Cortex of kidney (tissue), 1 donor: Measurements from ENCODE around the gene CALHM2.
"Not testable (repeated sequence)": the region's sequence is repeated elsewhere in the genome, so short reads cannot be mapped to it uniquely, and the experiment has no call there.

ENCODE experiments used
- DNase-seq: peaks from one replicate; lab custom pipeline; 2025; lab: John Stamatoyannopoulos, UW

The CALHM2 gene, protein sequence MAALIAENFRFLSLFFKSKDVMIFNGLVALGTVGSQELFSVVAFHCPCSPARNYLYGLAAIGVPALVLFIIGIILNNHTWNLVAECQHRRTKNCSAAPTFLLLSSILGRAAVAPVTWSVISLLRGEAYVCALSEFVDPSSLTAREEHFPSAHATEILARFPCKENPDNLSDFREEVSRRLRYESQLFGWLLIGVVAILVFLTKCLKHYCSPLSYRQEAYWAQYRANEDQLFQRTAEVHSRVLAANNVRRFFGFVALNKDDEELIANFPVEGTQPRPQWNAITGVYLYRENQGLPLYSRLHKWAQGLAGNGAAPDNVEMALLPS

DNA sequence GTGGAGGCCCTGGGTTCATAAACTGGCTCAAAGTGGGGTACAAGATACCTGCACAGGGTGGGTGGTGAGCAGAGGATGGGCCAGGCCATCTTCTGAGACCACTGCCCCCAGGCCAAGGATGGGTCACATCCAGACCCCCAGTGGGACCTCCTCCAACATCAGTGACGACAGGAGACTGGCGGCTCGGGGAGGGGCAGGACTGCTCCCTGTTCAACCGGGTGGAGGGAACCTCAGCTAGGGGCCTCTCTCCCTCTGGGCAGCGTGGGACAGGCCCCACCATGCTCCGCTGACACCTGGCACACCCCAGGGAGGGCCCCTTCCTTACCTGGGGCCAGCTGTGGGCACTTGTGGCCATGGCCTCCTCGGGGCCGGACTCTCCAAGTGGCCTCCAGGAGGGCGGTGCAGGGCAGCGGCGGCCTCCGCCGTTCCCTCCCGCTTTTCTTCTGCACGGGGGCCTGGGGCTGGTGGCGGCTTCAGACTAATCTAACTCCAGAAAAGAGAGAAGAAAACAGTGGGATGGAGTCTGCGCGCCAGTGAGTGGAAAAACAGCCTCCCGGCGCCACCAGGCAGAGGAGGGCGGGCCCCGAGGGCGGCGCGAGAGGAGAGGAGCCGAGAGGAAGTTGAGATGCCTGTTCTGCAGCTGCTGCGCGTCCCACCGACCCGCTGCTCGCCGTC is at the start of gene CALHM2:
Gene CALHM2 (minus strand): TSS at position 540 of the 675 bp plus-strand sequence. CDS start 2,429 bp downstream, outside the sequence.
- no peak for DNase-seq

DNA sequence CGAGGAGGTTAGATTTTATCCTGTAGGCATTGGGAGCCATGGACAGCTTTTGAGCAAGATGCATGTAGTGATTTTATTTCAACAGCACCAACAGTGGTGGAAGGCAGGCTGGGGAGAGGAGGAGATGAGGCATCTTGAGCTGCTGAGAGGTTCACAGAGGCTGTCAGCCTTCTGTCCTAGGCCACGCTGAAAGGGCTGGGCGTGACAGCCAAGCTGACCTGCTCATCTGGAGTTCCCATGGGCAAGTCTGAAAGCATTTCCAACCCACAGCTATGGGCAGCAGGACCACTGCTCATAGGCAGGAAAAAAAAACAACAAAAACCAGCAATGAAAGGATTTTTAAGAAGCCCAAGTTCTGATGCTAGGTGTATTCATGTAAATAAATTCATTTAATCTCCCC is 49.0 kb upstream of the CALHM2 start:
- no peak for DNase-seq

DNA sequence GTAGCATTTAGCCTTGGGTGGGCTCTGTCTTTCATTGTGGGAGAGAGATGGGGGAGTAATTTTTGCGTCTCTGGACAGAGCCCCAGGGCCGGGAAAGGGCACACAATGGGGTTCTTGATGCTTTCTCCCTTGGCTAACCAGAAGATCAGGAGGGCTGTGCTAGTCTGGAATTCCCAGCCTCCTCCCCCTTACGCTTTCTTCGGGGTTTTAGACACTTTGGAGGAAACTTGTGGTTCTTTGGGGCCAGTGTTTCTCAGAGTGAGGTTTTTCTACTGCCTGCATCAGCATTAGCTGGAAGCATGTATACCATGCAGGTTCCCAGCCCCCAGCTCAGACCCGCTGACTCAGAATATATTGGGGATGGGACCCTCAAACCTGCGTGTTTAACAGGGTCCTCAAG is 48.3 kb upstream of the CALHM2 start:
- no peak for DNase-seq

DNA sequence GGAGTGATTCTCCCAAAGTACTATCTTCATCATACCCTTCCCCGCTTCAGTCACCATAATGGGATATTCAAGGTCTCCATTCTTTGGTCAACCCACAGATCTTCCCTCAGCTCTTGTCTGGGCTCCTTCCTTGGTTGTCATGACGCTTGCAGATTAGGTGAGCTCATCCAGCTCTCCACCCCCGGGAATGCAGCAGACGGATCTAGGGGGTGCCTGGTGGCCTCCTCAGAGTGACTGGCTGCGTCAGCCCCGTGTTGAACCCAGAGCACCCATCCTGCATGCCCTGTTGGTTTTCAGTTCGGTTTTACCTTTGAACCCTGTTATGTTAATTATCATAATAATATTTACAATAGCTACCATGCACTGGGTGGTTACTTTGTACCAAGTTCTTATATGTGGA is 47.7 kb upstream of the CALHM2 start:
- DNase-seq, result no peak

DNA sequence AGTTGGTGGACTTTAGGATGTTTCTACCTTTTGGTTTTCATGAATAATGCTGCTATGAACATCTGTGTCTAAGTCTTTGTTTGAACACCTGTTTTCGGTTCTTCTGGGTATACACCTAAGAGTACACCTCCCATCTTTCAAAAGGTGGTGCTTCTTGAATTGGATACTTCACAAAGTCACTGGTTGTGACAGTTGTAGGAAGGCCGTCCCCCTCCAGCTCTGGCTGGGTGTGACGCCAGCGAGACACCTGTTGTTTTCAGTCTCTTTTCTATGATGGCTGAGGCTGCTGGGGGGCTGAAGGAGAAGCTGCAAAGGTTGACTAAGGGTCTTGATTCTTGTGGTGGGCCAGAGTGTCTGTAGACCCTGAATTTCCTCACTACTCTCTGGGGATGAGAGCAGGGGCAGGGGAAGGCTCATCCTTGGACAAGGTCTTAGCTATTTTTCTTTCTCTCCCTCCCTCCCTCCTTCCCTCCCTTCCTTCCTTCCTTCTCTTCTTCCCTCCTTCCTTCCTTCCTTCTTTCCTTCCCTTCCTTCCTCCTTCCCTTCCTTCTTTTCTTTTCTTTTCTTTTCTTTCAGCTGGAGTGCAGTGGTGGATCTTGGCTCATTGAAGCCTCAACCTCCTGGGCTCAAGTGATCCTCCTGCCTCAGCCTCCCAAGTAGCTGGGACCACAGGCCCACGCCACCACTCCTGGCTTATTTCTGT is 46.9 kb upstream of the CALHM2 start:
- DNase-seq, result no peak

DNA sequence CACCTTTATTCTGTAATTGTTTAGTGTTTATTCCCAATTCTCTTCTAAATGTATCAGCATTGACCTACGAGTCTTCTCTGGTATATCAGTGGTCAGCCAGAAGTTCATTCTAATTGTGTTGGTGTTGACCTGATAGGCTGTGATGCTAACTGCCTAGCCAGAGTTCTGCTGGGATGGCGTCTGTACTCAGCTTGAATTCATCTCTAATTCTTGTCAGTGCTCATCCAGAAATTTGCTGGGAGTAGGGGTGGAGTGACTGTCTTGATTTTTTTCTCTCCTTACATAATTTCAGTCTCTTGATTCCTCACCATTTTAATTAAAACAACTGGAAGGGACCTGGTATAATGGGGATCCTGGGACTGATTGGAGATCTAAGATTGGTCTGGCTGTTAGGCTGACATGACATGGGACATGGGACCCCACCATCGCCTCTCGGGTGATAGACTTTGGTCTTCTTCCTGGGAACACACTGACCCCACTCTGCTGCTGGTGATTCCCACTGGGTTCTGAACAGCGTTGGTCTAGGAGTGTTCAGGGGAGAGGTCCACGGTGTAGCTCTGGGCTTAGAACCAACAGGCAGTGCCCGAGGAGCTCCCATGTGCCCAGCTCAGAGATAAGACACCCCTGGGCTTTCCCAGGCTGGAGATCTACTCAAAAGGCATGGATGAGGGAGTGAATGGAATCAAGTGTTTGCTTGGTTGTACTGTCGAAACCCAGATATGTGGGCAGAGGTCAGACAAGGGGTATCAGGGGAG is 45.2 kb upstream of the CALHM2 start:
- no peak for DNase-seq

DNA sequence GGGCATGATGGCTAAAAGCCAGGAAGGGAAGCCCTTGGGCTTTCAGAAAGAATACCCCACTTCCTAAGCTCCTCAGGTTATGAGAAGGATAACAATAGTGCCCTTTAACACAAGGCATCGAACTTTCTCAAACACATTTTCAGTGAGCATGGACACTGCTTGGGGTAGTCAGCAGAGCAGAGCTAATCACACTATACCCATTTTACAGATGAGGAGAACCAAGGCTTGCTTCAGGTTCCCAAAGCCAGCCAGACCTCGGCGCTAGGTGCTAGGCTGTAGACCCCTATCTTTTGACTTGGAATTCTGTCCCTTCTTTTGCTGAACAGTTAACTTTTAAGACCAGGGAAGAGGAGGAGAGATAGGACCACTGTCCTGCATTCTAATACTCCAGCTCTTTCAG is 43.2 kb upstream of the CALHM2 start:
- DNase-seq, result no peak

DNA sequence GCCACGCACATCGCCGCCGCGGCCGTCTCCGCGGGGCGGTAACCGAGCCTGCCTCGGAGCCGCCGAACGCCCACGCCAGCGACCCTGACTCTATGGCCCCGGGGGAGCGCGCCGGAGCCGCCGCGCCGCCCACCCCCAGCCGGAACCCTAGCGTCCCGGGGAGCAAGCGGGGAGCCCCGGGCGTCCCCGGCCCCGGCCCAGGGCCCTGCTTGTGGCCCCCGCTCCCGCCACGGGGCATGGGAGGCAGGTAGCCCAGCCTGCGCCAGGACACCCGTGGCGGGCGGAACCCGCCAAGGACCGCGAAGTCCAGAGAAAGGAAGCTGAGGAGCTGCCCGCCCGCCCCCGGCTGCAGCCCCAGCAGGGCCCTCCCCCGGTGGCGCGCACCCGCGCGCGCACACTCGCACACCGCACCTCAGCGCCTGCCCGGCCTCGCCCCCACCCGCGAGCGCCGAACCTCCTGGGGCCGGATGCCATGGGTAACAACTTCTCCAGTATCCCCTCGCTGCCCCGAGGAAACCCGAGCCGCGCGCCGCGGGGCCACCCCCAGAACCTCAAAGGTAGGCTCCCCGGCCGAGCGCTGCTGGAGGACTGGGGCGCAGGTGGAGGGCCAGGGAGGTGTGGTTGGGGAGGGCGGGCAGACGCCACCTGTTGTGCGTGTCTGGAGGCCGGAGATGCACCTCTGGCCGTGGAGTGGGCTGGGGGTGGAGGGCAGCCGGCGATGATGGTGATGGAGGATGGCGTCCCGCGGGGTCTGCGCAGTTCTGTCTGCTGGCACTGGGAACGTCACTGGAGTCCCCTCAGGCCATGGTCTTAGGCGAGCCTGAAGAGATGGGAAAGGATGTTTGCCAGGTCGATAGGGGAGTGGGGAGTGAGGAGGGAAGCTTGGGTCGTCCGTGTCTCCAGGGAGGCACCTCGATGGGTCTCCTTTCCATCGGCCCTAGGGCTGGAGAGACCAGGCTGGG is 42.0 kb upstream of the CALHM2 start:
- no peak for DNase-seq

DNA sequence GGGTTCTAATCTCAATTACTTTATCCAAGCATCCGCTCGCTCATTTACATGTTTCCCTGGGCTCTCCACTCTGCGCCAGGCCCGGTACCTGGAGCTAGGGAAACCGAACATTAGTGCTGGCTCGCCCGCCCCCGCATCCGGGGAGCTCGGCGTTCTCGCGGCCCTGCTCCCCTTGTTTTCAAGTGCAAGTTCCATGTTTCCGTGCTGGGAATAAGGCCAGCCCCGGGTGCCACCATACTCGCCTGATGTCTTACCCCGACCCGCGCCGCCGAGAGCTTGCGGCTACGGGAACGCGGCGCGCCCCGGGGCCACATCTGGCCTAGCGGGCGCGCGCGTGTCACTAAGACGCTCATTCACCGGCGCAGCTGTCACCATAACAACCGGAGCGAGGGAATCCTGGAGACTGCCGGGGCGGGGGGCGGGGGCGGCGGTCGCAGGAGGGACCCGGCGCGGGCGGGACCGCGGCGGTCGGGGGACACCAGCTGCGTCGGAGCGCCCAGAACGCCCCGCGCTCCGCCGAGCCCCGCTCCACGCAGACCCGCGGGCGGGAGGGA is 41.3 kb upstream of the CALHM2 start, which contains the start of gene NEURL1:
Gene NEURL1 (plus strand): TSS at position 344 of the 554 bp plus-strand sequence. CDS start 683 bp downstream, outside the sequence.
- no peak for DNase-seq

DNA sequence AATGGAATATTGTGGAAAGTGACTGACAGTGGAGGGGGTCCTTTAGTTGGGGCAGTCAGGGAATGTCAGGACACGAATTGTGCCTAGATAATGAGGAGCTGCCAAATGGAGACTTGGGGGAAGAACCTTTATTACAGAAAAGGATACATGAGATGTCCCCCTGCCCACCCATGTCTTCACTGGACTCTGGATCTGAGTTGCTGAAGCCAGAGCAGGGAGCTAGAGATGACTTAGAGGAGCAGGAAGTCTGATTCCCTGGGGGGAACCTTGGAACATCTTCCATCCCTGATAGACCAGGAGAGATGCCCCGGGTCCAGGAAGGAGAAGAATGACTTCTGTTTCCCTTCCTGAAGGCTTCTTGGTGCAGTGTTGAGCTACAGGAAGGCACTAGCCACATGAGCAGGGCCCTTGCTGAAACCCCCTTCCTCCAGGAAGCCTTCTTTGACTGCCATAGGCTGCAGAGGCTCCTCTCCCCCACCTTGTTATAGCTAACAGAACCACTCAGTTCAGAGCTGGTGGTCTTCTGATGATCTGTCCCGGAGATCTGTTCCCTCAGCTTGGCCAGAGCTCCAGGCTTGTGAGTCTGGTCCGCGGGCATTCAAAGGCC is 40.6 kb upstream of the CALHM2 start:
- no peak for DNase-seq

DNA sequence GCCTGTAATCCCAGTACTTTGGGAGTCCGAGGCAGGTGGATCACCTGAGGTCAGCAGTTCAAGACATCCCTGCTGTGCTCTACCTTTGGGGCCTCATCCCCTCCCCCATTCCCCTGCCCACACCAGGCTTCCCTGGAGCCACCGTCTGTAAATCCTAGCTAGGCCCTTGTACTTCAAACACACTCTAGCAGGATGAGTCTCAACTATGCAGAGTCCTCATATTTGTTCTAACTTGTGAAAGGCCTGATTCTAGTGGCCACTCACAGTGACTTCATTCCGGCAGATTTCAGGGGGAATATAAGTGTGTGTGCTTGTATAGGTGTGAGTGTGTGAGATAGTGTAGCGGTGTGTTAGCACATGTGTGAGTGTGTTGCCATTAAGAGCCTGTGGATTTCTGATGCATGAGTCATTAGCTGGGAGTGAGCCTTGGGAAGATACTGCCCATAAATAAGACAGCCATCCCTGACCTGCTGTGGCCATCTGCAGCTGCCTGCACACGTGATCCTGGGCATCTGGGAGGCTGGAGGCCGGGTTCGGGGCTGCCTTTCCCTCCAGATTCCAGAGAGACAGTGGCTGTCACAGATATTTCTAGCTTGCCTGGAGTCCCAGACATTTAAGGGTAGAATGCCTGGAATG is 39.7 kb upstream of the CALHM2 start:
- no peak for DNase-seq

DNA sequence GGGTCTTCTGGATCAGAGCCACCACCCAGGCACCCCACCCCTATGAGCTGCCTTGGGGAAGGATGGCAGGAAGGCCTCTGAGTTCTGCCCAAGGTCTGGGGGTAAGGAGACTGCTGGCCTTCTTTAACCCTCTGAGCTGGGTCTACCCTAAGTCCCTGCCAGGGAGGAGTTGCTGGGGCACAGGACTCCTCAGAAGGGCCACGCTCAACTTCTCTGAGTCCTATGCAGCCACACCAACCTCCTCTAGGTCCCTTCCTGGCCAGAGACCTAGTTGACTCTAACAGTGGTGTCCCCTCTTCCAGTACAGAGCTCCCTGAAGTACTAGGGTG is 38.8 kb upstream of the CALHM2 start:
- DNase-seq, result no peak

DNA sequence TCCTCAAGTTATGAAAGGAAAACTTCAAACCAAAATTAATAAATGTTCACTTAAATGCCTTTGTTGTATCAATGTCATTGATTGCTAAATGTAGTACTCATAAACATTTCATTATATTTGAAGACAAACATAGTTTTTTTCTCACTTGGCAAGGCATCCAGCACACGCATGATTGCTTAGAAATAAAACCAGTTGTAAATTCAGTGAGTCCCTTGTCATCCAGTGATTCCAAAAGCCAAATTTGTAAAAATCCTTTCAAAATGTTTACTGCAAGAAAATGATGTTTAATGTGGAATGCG is 35.2 kb upstream of the CALHM2 start:
- DNase-seq, result no peak

DNA sequence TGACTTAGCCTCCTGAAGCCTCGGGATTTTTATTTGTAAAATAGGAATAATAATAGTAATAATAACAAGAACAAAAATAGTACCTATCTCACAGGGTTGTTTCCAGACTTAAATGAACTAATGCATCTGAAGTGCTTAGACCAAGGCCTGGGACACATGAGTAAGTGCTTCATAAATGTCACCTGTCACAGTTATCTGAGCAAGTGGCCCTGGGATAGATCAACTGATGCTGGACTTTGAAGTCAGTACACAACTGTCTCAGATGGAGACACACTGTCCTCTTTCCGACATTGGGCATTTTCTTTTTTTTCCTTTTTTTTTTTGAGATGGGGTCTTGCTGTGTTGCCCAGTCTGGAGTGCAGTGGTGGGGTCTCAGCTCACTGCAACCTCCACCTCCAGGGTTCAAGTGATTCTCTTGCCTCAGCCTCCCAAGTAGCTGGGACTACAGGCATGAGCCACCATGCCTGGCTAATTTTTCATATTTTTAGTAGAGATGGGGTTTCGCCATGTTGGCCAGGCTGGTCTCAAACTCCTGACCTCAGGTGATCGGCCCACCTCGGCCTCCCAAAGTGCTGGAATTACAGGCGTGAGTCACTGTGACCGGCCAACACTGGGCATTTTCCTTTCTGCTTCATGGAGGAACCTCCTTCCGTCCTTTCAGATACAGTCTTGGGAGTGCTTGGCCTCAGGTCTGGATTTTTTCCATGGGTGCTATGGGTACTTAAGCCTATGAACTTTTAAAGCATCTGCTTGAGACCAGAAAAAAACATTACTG is 34.7 kb upstream of the CALHM2 start:
- DNase-seq, result not testable (repeated sequence)

DNA sequence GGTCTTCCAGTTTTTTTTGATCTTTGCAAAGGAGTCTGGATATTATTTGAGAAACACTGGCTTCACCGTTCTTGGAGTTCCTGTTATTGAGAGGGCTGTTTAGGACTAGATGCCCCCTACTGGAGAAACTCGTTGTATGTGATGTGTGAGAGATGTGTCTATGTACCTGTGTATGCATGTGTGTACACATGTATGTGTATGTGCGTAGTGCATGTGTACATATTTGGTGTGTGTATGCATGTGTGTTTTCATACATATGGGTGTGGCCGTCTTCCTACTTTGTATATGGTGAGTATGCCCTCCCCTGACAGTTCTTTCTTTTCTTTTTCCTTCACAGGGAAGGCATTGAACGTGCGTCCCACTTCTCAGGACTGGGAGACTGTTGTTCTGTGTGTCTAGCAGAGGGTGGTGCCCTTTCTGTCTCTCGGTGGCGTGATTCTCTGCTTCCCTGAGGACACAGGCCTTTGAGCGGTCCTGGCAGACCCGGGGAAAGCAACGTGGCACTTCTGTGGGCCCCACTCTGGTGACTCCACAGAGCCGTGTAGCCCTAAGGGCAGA is 29.9 kb upstream of the CALHM2 start:
- DNase-seq, result no peak

DNA sequence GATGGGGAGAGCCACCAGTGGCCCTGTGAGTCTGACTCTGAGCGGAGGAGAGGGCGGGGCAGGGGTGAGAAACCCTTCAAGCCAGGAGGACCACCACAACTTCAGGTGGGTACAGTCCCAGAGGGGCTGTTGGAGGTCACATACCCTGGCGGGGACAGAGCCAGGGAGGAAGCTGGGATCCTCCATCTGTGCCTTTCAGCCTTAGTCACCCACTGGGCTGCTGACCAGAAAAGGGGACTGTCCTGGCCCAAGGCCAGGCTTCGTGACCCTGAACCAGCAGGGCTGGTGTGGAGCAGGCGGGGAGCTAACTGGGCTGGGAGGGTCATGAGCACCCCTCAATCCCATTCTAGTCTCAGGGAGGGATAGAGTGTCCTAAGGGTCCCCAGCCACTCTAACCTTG is 28.4 kb upstream of the CALHM2 start:
- DNase-seq, result no peak

DNA sequence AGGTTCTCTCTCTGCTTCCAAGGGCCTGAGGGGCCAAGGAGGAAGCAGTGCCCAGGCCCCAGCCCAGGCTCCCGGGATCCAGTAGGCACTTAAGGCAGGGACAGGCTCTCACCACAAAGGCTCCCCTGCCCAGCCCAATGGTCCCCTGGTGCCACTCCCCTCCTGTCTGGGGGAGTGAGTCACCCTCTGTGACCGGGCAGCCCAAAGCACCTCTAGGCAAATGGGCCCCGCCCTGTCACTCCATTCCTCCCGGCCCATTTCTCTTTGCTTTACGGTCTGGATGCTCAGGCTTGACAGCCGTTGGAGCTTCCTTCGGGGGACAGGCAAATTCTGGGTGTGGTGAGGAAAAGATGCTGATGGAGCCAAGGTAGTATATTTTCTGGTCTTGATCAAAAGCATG is 27.0 kb upstream of the CALHM2 start, which contains the start of gene CALHM3:
Gene CALHM3 (minus strand): TSS at position 106 of the 400 bp plus-strand sequence. CDS start 208 bp downstream, outside the sequence.
- no peak for DNase-seq

DNA sequence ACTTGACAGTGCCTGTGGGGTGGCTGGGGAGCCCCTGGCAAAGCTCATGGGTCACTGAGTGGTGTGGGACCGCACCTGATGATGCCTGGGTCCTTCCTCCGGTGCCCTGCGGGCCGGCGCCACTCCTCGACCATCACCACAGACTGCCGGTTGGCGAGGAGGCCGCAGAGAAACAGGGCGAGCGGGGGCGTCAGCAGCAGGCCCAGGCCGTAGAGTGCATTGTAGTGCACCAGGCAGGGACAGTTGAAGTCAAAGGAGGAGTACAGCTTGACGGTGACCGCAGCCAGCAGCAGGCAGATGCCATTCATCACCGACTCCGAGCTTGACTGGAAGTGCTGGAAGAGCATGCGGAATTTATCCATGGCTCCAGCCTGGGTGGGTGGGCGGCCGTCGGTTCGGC is 26.5 kb upstream of the CALHM2 start:
- no peak for DNase-seq
